ENCODE data around the gene NKX2-4.

Gene NKX2-4

GRCh38 chr20:21358737-21359136 lies 38.6 kb downstream of the NKX2-4 start:
- no peaks in the 10 kb centered on the region for H3K27me3 Mint-ChIP-seq
- H3K27ac Mint-ChIP-seq: no peak overlapping the region
- no peak overlapping the region for H3K4me3 Mint-ChIP-seq
- DNase-seq (no peak), ATAC-seq (no peak)
- no peaks in the 10 kb centered on the region for H3K9me3 Mint-ChIP-seq
- H3K4me1 Mint-ChIP-seq: peaks cover 21% of the 10 kb centered on the region
- peaks cover 59% of the 10 kb centered on the region for H3K36me3 Mint-ChIP-seq (ENCODE audit: low read depth)

GRCh38 chr20:21357844-21358243 lies 39.5 kb downstream of the NKX2-4 start:
- Mint-ChIP-seq H3K27me3 (no peaks in the 10 kb centered on the region), H3K4me1 (peaks cover 21% of the 10 kb centered on the region), H3K27ac (no peak overlapping the region), H3K36me3 (ENCODE audit: low read depth) (peaks cover 53% of the 10 kb centered on the region), H3K9me3 (no peaks in the 10 kb centered on the region), H3K4me3 (no peak overlapping the region)
- ATAC-seq (no peak), DNase-seq (no peak)

- Mint-ChIP-seq H3K4me3 (no peak overlapping the region), H3K9me3 (no peaks in the 10 kb centered on the region), H3K36me3 (ENCODE audit: low read depth) (peaks cover 45% of the 10 kb centered on the region), H3K27ac (no peak overlapping the region), H3K27me3 (no peaks in the 10 kb centered on the region), H3K4me1 (peaks cover 18% of the 10 kb centered on the region)
- no peak for DNase-seq
- ATAC-seq: no peak
Observed at GRCh38 chr20:21356386-21356785, 40.9 kb downstream of the NKX2-4 start.

- ATAC-seq (no peak), DNase-seq (no peak)
- Mint-ChIP-seq H3K4me1 (peaks cover 14% of the 10 kb centered on the region), H3K9me3 (no peaks in the 10 kb centered on the region), H3K36me3 (ENCODE audit: low read depth) (peaks cover 43% of the 10 kb centered on the region), H3K27me3 (no peaks in the 10 kb centered on the region), H3K4me3 (no peak overlapping the region), H3K27ac (no peak overlapping the region)
Observed at GRCh38 chr20:21355981-21356380, 41.3 kb downstream of the NKX2-4 start.

- peaks cover 1% of the 10 kb centered on the region for H3K4me1 Mint-ChIP-seq
- no peak for DNase-seq
- no peaks in the 10 kb centered on the region for H3K9me3 Mint-ChIP-seq
- H3K4me3 Mint-ChIP-seq: no peak overlapping the region
- no peak for ATAC-seq
- H3K27me3 Mint-ChIP-seq: no peaks in the 10 kb centered on the region
- peaks cover 41% of the 10 kb centered on the region for H3K36me3 Mint-ChIP-seq (ENCODE audit: low read depth)
- no peak overlapping the region for H3K27ac Mint-ChIP-seq
Observed at GRCh38 chr20:21353236-21353635, 44.1 kb downstream of the NKX2-4 start.

GRCh38 chr20:21352703-21353102 lies 44.6 kb downstream of the NKX2-4 start:
- DNase-seq (no peak), ATAC-seq (no peak)
- peaks cover 47% of the 10 kb centered on the region for H3K36me3 Mint-ChIP-seq (ENCODE audit: low read depth)
- H3K9me3 Mint-ChIP-seq: no peaks in the 10 kb centered on the region
- H3K4me3 Mint-ChIP-seq: no peak overlapping the region
- peaks cover 1% of the 10 kb centered on the region for H3K4me1 Mint-ChIP-seq
- no peak overlapping the region for H3K27ac Mint-ChIP-seq
- H3K27me3 Mint-ChIP-seq: no peaks in the 10 kb centered on the region
